AG04449 (cell line): ENCODE measurements around the gene CHMP6.

ENCODE experiments used
- CTCF ChIA-PET: fragments of 350-600 bp; formaldehyde crosslinking; extraction: SDS; loops from one replicate; lab custom pipeline; 2021; ENCODE audit warnings: antibody characterized with exemption; lab: Yijun Ruan, JAX
- POLR2A ChIA-PET: fragments of 400-600, 350-600 bp; formaldehyde crosslinking; extraction: SDS; loops from one replicate; lab custom pipeline; 2020; ENCODE audit warnings: antibody characterized with exemption, inconsistent platforms; lab: Yijun Ruan, JAX
- DNase-seq: peaks from one replicate; pipeline ENCODE4 v3.0.0-alpha.2; 2010; ENCODE audit warnings: low read depth, low spot score
- H3K4me3 ChIP-seq: 2 replicates; pipeline ENCODE4 v1.5.1; 2011; ENCODE audit warnings: low read depth, mild to moderate bottlenecking, control low read depth, low read length
- CTCF ChIP-seq: IDR thresholded peaks from one replicate; pipeline ENCODE4 v1.5.1; 2011; ENCODE audit warnings: mild to moderate bottlenecking, moderate library complexity, low read length, control low read depth, inconsistent platforms; ENCODE audit not compliant: insufficient read depth; ENCODE audit errors: missing control alignments

The CHMP6 gene

GRCh38 chr17:80956321-80957190 lies 35.1 kb upstream of the CHMP6 start:
- DNase-seq: no peak
- ChIA-PET CTCF (interaction anchor here (1.3 to 1.4 kb wide), 2 partner anchors 9 to 31 kb away, joined by 3 read pairs; no protein-coding TSS in a partner anchor), POLR2A (no interaction called here)
- no peak for TF ChIP-seq CTCF
- no peak overlapping the region for H3K4me3 ChIP-seq

GRCh38 chr17:80957461-80957941 lies 34.1 kb upstream of the CHMP6 start:
- no peak overlapping the region for H3K4me3 ChIP-seq
- no peak for TF ChIP-seq CTCF
- ChIA-PET POLR2A (no interaction called here), CTCF (interaction anchor here (1.2 to 1.4 kb wide), 3 partner anchors 8 to 31 kb away, joined by 3 read pairs; no protein-coding TSS in a partner anchor)
- no peak for DNase-seq

- ChIA-PET CTCF (interaction anchor here (1.4 to 1.5 kb wide), 2 partner anchors 25 to 94 kb away, joined by 3 to 4 read pairs; no protein-coding TSS in a partner anchor), POLR2A (no interaction called here)
- H3K4me3 ChIP-seq: no peak overlapping the region
- TF ChIP-seq CTCF: no peak
- no peak for DNase-seq
Observed at GRCh38 chr17:80959330-80960036, 32.2 kb upstream of the CHMP6 start.

- POLR2A ChIA-PET: no interaction called here
- no peak overlapping the region for H3K4me3 ChIP-seq
- no peak for TF ChIP-seq CTCF
- no peak for DNase-seq
- CTCF ChIA-PET: interaction anchor here (1.4 to 1.5 kb wide), 2 partner anchors 24 to 95 kb away, joined by 3 to 4 read pairs; no protein-coding TSS in a partner anchor
Observed at GRCh38 chr17:80960037-80960796, 31.4 kb upstream of the CHMP6 start.

- no peak for DNase-seq
- no peak overlapping the region for H3K4me3 ChIP-seq
- CTCF ChIA-PET: no interaction called here
- no peak for TF ChIP-seq CTCF
- POLR2A ChIA-PET: no interaction called here
Observed at GRCh38 chr17:80960797-80961452, 30.7 kb upstream of the CHMP6 start.
